ENCODE results near the gene TM4SF4.

DNA sequence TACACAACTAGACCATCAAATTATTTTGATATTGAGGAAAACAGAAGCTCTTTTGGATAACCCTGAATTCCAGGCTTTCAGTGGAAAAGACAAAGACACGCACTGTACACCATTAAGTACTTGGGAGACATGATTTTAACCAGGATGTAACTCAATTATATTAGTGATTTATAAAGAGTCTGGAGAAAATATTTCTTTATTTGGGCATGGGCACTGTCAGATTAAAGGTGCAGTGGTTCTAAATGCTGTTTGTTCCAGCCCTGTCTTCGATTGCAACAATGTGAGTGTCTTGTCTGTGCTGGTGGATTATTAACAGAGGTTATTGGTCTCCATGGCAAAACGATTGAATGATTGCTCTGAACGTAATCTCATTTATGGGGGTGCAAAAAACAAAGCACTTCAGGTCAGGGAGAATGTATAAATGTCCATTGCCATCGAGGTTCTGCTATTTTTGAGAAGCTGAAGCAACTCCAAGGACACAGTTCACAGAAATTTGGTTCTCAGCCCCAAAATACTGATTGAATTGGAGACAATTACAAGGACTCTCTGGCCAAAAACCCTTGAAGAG lies at the start of gene TM4SF4:
- TF ChIP-seq CTCF (conservative IDR thresholded peaks at IDR 0.05 in 1 of 2, IDR thresholded peaks at IDR 0.05 in 1 of 2; ENCODE audit: low read depth in 1 of 2, low read length in 2 of 2) (no peak), EZH2 (IDR thresholded peaks at IDR 0.05; ENCODE audit: low read length, missing control alignments) (no peak)
